HG03342 (cell line): Measurements from ENCODE around the gene CFTR.
"Not testable (repeated sequence)": the region's sequence is repeated elsewhere in the genome, so short reads cannot be mapped to it uniquely, and the experiment has no call there.

Experiments used
- ATAC-seq: cut with Tn5 transposase; IDR thresholded peaks from one replicate; pipeline ENCODE4 v1.9.1; 2021; ENCODE audit warnings: mild to moderate bottlenecking, moderate library complexity; ENCODE audit not compliant: unreplicated experiment

The CFTR gene

DNA sequence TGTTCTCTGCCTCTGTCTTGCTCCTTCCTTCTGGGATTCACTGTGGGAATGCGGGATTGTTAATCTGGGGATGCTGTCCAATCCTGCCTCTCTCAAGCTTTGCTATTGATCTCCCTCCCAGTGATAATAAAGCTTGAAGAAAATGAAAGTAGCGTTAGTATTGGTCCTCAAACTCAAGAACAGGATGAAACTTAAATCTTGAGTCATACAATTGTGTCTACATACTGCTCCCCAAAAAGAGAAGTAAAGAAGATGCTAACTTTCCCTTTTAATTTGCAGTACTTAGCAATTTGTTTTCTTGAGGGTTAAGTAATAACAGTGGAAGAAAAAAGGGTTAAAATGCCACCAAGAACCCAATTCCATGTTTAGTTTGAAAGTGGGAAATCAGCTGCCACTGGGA is 13.6 kb downstream of the CFTR start:
- no peak for ATAC-seq

GRCh38 chr7:117495308-117495707 is 15.5 kb downstream of the CFTR start:
- ATAC-seq = no peak

DNA sequence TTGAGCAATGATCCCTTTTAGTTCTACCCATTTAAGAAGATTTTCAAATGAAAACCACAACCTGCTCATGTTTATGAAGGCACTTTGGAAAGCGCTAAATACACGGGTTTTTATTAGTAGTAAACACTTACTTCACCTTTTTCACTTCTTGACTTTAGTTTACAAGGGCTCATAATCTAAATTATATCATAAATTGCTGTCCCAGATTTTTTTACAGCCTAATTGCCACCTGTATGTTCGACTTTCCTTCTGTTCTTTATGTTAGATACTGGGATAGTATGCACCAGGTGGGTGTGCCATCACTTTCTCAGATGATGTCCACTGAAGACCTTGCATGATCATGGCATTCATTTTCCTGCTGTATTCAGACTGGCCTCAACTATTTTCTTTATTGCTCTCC is 22.5 kb downstream of the CFTR start:
- no peak for ATAC-seq

DNA sequence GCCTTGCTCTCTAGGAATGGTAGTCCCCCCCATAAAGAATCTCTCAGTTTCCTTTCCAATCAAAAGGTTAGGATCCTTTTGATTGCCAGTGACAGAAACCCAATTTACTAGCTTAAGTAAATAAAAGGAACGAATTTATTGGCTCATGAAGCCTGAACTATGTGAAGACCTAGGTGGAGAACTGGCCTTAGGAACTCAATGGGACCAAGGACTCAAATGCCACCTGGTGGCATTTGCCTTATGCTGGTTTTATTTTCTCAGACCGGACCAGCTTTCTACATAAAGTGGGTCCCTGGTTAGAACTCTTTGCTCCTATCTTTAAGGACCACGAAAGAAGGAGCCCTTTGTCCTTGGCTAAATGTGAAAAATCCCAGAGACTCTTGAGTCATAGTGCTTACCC is 25.4 kb downstream of the CFTR start:
- no peak for ATAC-seq

GRCh38 chr7:117508676-117509075 is 28.9 kb downstream of the CFTR start:
- ATAC-seq = no peak

DNA sequence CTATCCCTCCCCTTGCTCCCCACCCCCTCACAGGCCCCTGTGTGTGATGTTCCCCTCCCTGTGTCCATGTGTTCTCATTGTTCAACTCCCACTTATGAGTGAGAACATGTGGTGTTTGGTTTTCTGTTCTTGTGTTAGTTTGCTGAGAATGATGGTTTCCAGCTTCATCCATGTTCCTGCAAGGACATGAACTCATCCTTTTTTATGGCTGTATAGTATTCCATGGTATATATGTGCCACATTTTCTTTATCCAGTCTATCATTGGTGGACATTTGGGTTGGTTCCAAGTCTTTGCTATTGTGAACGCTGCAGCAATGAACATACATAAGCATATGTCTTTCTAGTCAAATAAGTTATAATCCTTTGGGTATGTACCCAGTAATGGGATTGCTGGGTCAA is 37.4 kb downstream of the CFTR start:
- ATAC-seq = not testable (repeated sequence)

GRCh38 chr7:117530390-117530789 is 50.6 kb downstream of the CFTR start:
- ATAC-seq = no peak

- ATAC-seq = no peak
Observed at GRCh38 chr7:117531595-117532244, 51.9 kb downstream of the CFTR start.

GRCh38 chr7:117538053-117538452 is 58.2 kb downstream of the CFTR start:
- ATAC-seq = no peak

DNA sequence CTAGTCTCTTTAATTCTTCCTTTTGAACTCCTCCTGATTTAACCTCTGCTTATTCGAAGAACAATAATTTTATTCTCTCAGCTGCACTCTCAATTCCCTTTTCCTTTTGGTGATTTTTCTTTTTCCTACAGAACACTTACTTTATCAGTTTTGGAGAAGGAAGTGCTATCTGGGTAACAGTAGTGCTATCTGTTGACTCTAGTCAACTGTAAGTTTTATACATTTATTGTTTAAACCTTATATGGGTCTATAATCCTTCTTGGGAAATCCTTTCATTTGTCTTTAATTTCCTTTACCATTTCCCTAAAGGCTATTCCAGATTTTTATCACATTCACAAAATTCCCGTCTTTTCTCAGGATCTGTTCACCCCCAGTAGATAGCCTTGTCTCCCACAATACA is 64.2 kb downstream of the CFTR start:
- no peak for ATAC-seq

DNA sequence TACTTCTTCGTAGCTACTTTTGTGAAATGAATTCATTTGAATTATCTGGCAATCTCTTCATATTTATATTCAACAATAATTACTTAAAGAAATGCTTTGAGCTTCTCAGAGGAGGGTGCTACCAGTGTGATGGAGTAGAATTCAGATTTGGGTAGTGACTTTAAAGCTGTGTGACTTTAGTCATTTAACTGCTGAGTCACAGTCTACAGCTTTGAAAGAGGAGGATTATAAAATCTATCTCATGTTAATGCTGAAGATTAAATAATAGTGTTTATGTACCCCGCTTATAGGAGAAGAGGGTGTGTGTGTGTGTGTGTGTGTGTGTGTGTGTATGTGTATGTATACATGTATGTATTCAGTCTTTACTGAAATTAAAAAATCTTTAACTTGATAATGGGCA is 68.2 kb downstream of the CFTR start:
- no peak for ATAC-seq

DNA sequence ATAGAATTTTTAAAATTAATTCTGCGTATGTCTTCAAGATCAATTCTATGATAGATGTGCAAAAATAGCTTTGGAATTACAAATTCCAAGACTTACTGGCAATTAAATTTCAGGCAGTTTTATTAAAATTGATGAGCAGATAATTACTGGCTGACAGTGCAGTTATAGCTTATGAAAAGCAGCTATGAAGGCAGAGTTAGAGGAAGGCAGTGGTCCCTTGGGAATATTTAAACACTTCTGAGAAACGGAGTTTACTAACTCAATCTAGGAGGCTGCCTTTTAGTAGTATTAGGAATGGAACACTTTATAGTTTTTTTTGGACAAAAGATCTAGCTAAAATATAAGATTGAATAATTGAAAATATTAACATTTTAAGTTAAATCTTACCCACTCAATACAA is 70.8 kb downstream of the CFTR start:
- no peak for ATAC-seq

GRCh38 chr7:117552660-117553059 is 72.8 kb downstream of the CFTR start:
- ATAC-seq = no peak

DNA sequence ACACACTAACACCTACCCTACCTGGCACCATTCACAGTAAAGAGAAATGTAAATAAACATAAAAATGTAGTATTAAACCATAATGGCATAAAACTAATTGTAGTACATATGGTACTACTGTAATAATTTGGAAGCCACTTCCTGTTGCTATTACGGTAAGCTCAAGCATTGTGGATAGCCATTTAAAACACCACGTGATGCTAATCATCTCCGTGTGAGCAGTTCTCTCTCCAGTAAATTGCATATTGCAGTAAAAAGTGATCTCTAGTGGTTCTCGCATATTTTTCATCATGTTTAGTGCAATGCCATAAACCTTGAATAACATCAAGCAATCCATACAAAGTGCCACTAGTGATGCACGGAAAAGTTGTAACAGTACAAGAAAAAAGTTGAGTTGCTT is 75.4 kb downstream of the CFTR start:
- no peak for ATAC-seq

DNA sequence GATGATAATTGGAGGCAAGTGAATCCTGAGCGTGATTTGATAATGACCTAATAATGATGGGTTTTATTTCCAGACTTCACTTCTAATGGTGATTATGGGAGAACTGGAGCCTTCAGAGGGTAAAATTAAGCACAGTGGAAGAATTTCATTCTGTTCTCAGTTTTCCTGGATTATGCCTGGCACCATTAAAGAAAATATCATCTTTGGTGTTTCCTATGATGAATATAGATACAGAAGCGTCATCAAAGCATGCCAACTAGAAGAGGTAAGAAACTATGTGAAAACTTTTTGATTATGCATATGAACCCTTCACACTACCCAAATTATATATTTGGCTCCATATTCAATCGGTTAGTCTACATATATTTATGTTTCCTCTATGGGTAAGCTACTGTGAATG is 79.6 kb downstream of the CFTR start:
- ATAC-seq = no peak

GRCh38 chr7:117560030-117560429 is 80.2 kb downstream of the CFTR start:
- no peak for ATAC-seq

DNA sequence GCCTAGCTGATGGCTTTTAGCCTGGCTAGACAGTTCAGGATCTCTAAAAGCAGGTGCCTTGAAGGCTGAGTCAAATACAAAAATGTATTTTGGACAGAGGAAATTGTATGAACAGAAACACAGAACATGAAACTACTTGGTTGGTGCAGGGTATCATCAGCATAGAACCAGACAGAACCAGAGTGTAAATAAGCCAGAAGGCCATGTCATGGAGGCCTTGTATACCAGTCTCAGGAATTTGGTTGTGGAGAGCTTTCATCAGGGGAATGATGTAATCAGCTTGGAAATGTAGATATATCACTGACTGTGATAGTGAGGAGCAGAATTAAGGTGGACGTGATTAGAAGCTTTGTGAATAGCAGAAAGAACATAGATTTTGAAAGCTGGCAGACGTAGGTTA is 82.9 kb downstream of the CFTR start:
- ATAC-seq = no peak

GRCh38 chr7:117564080-117564479 is 84.3 kb downstream of the CFTR start:
- no peak for ATAC-seq

GRCh38 chr7:117564627-117565026 is 84.8 kb downstream of the CFTR start:
- ATAC-seq = no peak

- ATAC-seq = no peak
Observed at GRCh38 chr7:117565226-117565625, 85.4 kb downstream of the CFTR start.

- ATAC-seq = no peak
Observed at GRCh38 chr7:117567781-117568180, 88.0 kb downstream of the CFTR start.

DNA sequence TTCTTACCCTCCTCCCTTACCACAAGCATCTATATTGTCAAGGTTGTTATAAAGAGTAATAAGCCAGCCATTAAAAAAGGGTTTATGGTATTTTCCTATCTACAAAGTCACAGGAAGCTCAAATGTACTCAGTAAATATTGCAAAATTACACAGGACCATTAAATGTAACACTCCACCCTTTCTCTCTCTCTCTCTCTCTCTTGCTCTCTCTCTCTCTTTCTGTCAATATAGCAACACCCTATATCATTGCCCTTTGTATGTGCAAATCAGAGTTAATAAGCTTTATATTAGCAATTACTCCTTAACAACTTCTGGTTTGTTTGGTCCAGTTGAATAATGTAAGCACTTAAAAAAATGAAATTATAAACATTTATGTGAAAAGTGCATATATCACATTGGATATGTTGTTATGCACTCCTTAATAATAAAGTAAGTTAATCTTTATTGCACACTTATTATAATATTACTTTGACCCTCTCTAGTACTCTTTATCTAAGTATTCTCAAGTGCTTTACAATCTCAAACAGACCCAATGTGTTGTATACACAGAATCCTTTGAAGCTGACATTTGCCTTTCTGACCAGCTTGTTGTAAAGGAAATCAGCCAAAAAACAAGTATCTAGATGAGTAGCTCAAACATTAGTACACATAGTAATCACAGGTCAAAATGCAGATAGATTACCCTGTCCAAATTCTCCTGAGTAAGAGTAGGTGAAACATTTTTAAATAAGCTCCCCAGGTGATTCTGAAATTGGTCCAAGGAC is 93.2 kb downstream of the CFTR start:
- no peak for ATAC-seq

DNA sequence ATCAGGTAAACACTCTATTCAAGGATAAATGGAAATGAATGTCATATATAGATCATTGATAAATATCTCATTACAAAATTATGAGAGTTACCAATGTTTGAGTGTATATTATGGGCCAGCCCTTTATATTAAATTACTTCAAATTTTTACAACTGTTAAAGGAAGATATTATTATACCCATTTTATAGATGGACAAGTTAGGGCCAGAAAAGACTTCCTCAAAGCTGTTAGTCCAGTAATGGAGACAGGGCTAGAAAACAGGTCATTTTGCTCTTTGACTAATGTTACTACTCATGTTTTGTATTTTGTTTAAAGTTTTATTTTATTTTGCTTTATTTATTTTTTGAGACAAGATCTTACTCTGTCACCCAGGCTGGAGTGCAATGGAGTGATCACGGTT is 101.6 kb downstream of the CFTR start:
- no peak for ATAC-seq
